Hepatocyte (in vitro differentiated cells): ENCODE results near the gene DDIT4. TPM values are rescaled to one million over a fixed set of nuclear protein-coding genes. Genes with fewer than 3 reads are reported as not detected.
A peak's percentile ranks its signal among the peaks of the same experiment; 100 is the strongest.

Source experiments
- DNase-seq: peaks from one replicate; pipeline ENCODE4 v3.0.0-alpha.2; 2016; ENCODE audit warnings: low spot score
- H2AFZ ChIP-seq: fragments of 200-600 bp; sonication (generic); 2 replicates; pipeline ENCODE4 v1.6.0; 2016; ENCODE audit warnings: antibody characterized with exemption, mild to moderate bottlenecking
- H3K27ac ChIP-seq: fragments of 200-600 bp; sonication (generic); 2 replicates; pipeline ENCODE4 v1.5.1; 2016; ENCODE audit warnings: mild to moderate bottlenecking
- H3K27me3 ChIP-seq: fragments of 200-600 bp; sonication (generic); 2 replicates; pipeline ENCODE4 v1.6.1; 2016
- H3K36me3 ChIP-seq: fragments of 200-600 bp; sonication (generic); replicated peaks from 2 replicates; pipeline ENCODE4 v1.5.1; 2016; ENCODE audit warnings: low read depth; ENCODE audit not compliant: insufficient read depth
- H3K4me1 ChIP-seq: fragments of 200-600 bp; sonication (generic); 2 replicates; pipeline ENCODE4 v1.5.1; 2016; ENCODE audit warnings: mild to moderate bottlenecking, moderate library complexity; ENCODE audit not compliant: insufficient read depth
- H3K4me2 ChIP-seq: fragments of 200-600 bp; sonication (generic); 2 replicates; pipeline ENCODE4 v1.6.0; 2016
- H3K4me3 ChIP-seq: fragments of 200-600 bp; sonication (generic); 2 replicates; pipeline ENCODE4 v1.5.1; 2016; ENCODE audit warnings: mild to moderate bottlenecking
- H3K79me2 ChIP-seq: fragments of 200-600 bp; sonication (generic); 2 replicates; pipeline ENCODE4 v1.6.0; 2017; ENCODE audit warnings: mild to moderate bottlenecking
- H3K9me2 ChIP-seq: fragments of 200-600 bp; sonication (generic); replicated peaks from 2 replicates; pipeline ENCODE4 v1.6.0; 2017; ENCODE audit warnings: mild to moderate bottlenecking; ENCODE audit not compliant: insufficient read depth
- H3K9me3 ChIP-seq: fragments of 200-600 bp; sonication (generic); 2 replicates; pipeline ENCODE4 v1.5.1; 2016; ENCODE audit warnings: low read depth, mild to moderate bottlenecking
- H4K20me1 ChIP-seq: fragments of 200-600 bp; sonication (generic); 2 replicates; pipeline ENCODE4 v1.6.0; 2016; ENCODE audit warnings: mild to moderate bottlenecking; ENCODE audit not compliant: insufficient read depth, poor library complexity, severe bottlenecking
- EZH2 ChIP-seq: fragments of 200-600 bp; sonication (generic); IDR thresholded peaks from 2 replicates; pipeline ENCODE4 v1.6.1; 2016; ENCODE audit warnings: antibody characterized with exemption, mild to moderate bottlenecking, borderline replicate concordance
- EZH2phosphoT487 ChIP-seq: fragments of 200-600 bp; sonication (generic); IDR thresholded peaks from one replicate; pipeline ENCODE4 v1.6.1; 2018; ENCODE audit warnings: antibody characterized with exemption, mild to moderate bottlenecking, low read depth, moderate library complexity; ENCODE audit not compliant: unreplicated experiment, severe bottlenecking
- WGBS: methylation state at CpG from one replicate; pipeline ENCODE4 v1.1.6; 2016; ENCODE audit warnings: low lambda C conversion rate; ENCODE audit errors: missing lambda C conversion rate; 5-methylcytosine and 5-hydroxymethylcytosine counted together
- polyA plus RNA-seq: library from polyadenylated mRNA; unstranded; fragments of >200 nt; fragmentation: Nextera tagmentation; extraction: Ambion mirVana; gene quantifications from 2 replicates; pipeline ENCODE4 v1.2.1, GENCODE V29; 2016
- total RNA-seq: library from RNA; depleted of rRNA; stranded (reverse); fragments of >200 nt; gene quantifications from 2 replicates; pipeline ENCODE4 v1.2.3, GENCODE V29; 2014
- TF ChIP-seq, protein P1 (sequence below): fragments of 200-600 bp; sonication (generic); IDR thresholded peaks from 2 replicates; pipeline ENCODE4 v1.5.1; 2016; ENCODE audit warnings: antibody characterized with exemption, mild to moderate bottlenecking; ENCODE audit not compliant: poor library complexity

The DDIT4 gene
- total and polyA plus RNA-seq, 2 experiments from 2014 or later, result 165 to 235 TPM

- H3K9me3 ChIP-seq, result no peaks in the 10 kb centered on the region
- no peaks in the 10 kb centered on the region for H3K36me3 ChIP-seq
- no peaks in the 10 kb centered on the region for H3K27me3 ChIP-seq
- peak; percentile 92 for DNase-seq
- H3K79me2 ChIP-seq, result no peaks in the 10 kb centered on the region
- H3K4me2 ChIP-seq, result peak overlapping the region; percentile 80
- WGBS, result 45% methylated on average over 12 of the region's 12 CpGs
- no peak for TF ChIP-seq EZH2phosphoT487
- TF ChIP-seq, protein P1, sequence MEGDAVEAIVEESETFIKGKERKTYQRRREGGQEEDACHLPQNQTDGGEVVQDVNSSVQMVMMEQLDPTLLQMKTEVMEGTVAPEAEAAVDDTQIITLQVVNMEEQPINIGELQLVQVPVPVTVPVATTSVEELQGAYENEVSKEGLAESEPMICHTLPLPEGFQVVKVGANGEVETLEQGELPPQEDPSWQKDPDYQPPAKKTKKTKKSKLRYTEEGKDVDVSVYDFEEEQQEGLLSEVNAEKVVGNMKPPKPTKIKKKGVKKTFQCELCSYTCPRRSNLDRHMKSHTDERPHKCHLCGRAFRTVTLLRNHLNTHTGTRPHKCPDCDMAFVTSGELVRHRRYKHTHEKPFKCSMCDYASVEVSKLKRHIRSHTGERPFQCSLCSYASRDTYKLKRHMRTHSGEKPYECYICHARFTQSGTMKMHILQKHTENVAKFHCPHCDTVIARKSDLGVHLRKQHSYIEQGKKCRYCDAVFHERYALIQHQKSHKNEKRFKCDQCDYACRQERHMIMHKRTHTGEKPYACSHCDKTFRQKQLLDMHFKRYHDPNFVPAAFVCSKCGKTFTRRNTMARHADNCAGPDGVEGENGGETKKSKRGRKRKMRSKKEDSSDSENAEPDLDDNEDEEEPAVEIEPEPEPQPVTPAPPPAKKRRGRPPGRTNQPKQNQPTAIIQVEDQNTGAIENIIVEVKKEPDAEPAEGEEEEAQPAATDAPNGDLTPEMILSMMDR, result no peak
- no peak for TF ChIP-seq EZH2
- H4K20me1 ChIP-seq, result no peaks in the 10 kb centered on the region
- H3K4me3 ChIP-seq, result no peak overlapping the region
- no peaks in the 10 kb centered on the region for H3K9me2 ChIP-seq
- peaks cover 58% of the 10 kb centered on the region for H3K4me1 ChIP-seq
- no peak overlapping the region for H2AFZ ChIP-seq
- peak overlapping the region; percentile 98 for H3K27ac ChIP-seq
These were observed 47.0 kb downstream of the DDIT4 start for GRCh38 chr10:72320676-72321247.

DNA sequence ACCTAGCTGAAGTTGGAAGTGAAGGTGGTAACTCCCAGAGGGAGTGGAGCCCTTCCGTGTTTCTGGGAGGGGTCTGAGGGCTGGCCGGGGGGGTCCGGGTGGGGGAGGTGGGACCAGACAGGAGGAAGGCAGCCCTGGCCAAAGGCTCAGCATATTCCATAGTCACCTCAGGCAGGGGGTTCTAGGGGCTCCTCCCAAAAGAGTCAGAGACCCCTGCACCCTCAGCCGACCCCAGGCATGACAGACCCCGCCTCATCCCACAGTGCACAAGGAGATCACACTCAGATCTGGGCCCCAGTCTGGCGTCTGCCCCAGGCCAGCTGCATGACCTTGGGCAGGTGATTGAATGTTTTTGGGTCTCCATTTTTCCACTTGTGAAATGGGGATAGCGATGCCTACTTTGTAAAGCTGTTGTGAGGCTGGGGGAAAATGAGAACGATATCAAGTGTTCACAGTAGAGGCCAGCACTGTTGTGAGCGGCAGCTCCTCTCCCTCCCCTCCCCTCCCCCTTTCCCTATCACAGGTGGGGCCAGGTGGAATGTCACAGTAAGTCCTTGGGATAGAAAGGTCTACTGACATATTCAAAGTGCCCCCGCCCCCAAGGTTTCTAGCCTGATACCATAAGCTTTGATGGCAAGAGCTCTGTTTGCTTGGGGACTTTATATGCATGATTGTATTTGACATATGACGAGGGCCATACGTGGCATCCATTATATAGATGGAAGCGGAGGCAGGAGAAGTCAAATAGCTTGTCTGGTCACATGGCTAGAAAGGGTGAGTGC lies 47.7 kb downstream of the DDIT4 start:
- H3K4me2 ChIP-seq, result peak overlapping the region; percentile 52

DNA sequence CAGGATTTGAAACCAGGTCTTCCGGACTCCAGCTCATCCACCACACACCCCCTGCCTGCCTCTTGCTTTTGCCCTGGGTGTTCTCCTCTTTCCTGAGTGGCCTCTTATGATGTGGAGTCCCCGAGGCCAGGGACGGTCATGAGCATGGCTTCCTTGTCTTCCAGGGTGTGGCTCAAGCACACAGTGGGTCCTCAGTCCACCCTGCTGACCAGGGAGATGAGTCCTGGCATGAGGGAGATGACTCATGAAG lies 48.2 kb downstream of the DDIT4 start:
- Histone ChIP-seq H3K27me3 (no peaks in the 10 kb centered on the region), H3K27ac (peak overlapping the region; percentile 98), H3K9me3 (no peaks in the 10 kb centered on the region), H3K36me3 (no peaks in the 10 kb centered on the region), H3K4me2 (no peak overlapping the region), H3K9me2 (no peaks in the 10 kb centered on the region), H2AFZ (no peak overlapping the region), H4K20me1 (no peaks in the 10 kb centered on the region), H3K79me2 (no peaks in the 10 kb centered on the region), H3K4me1 (peaks cover 49% of the 10 kb centered on the region), H3K4me3 (no peak overlapping the region)
- WGBS, result 83% methylated on average over 3 of the region's 3 CpGs
- DNase-seq, result peak; percentile 36
- no peak for TF ChIP-seq EZH2

More for the DNA sequence above, 47.7 kb downstream of the DDIT4 start:
- Histone ChIP-seq H3K36me3 (no peaks in the 10 kb centered on the region), H3K27ac (peak overlapping the region; percentile 98), H3K9me3 (no peaks in the 10 kb centered on the region), H3K4me3 (no peak overlapping the region), H2AFZ (no peak overlapping the region), H4K20me1 (no peaks in the 10 kb centered on the region), H3K79me2 (no peaks in the 10 kb centered on the region), H3K4me1 (peaks cover 52% of the 10 kb centered on the region), H3K9me2 (no peaks in the 10 kb centered on the region), H3K27me3 (no peaks in the 10 kb centered on the region)
- peak; percentile 63 for DNase-seq
- WGBS, result 71% methylated on average over 11 of the region's 13 CpGs
- TF ChIP-seq, protein P1, result no peak
- TF ChIP-seq EZH2, result no peak
- no peak for TF ChIP-seq EZH2phosphoT487

DNA sequence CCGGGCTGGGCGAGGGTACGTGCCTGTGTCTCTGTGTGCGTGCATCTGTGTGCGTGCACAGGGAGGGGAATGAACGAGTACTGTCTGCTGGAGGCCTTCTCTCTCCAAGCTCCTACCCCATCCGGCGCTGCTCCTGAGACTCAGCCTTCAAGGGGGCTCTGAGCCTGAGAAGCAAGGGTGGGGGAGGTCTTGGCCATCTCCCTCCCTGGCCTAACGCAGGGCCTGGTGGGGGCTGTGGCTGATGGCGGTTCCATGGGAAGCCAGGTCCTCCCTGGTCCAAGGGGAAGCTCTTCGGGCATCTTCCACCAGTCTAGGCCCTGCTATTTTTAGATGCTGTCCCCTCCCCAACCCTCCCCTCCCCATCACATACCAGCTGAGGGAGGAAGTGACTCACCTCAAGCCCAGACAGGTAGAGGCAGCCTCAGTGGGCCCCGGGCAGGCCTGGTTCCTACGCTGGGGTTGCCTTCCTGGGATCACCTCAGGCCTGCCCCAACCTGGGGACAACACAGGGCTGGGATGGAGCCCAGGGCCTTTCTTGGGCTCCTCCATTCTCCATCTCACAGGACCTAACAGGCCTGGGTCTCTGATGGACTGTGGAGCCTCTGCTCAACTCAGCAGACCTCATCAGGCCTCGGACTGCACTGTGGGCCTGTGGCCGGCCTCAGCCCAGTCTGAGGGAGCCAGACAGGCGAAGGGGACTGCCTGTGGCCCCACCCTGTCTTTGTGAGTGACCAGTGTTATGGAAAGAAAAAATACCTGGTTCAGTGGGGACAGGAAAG lies 48.7 kb downstream of the DDIT4 start:
- Histone ChIP-seq H3K79me2 (no peaks in the 10 kb centered on the region), H3K9me3 (no peaks in the 10 kb centered on the region), H3K27me3 (no peaks in the 10 kb centered on the region), H3K27ac (peak overlapping the region; percentile 98), H2AFZ (no peak overlapping the region), H3K4me3 (no peak overlapping the region), H3K36me3 (no peaks in the 10 kb centered on the region), H4K20me1 (no peaks in the 10 kb centered on the region), H3K9me2 (no peaks in the 10 kb centered on the region), H3K4me2 (no peak overlapping the region), H3K4me1 (peaks cover 49% of the 10 kb centered on the region)
- TF ChIP-seq, protein P1, result no peak
- DNase-seq, result peak; percentile 51
- WGBS, result 94% methylated on average over 12 of the region's 16 CpGs
